BE2C (cell line): ENCODE data around the gene KIN.

ENCODE experiments used
- DNase-seq: peaks from one replicate; pipeline ENCODE4 v3.0.0-alpha.2; 2020
- H3K27me3 ChIP-seq: fragments of 250-450 bp; sonication (Bioruptor Pico); 2 replicates; pipeline ENCODE4 v1.5.1; 2020; ENCODE audit warnings: mild to moderate bottlenecking
- H3K36me3 ChIP-seq: fragments of 250-450 bp; sonication (Bioruptor Pico); 2 replicates; pipeline ENCODE4 v1.5.1; 2020; ENCODE audit warnings: mild to moderate bottlenecking
- H3K4me1 ChIP-seq: fragments of 250-450 bp; sonication (Bioruptor Pico); 2 replicates; pipeline ENCODE4 v1.5.1; 2020
- H3K4me3 ChIP-seq: 2 replicates; pipeline ENCODE4 v1.5.1; 2011; ENCODE audit warnings: low read depth, low read length
- H3K9me3 ChIP-seq: fragments of 250-450 bp; sonication (Bioruptor Pico); 2 replicates; pipeline ENCODE4 v1.5.1; 2020
- TF ChIP-seq, protein P1 (sequence below): IDR thresholded peaks from 2 replicates; pipeline ENCODE4 v1.5.1; 2012; ENCODE audit warnings: mild to moderate bottlenecking, low read depth, low read length

KIN gene

DNA sequence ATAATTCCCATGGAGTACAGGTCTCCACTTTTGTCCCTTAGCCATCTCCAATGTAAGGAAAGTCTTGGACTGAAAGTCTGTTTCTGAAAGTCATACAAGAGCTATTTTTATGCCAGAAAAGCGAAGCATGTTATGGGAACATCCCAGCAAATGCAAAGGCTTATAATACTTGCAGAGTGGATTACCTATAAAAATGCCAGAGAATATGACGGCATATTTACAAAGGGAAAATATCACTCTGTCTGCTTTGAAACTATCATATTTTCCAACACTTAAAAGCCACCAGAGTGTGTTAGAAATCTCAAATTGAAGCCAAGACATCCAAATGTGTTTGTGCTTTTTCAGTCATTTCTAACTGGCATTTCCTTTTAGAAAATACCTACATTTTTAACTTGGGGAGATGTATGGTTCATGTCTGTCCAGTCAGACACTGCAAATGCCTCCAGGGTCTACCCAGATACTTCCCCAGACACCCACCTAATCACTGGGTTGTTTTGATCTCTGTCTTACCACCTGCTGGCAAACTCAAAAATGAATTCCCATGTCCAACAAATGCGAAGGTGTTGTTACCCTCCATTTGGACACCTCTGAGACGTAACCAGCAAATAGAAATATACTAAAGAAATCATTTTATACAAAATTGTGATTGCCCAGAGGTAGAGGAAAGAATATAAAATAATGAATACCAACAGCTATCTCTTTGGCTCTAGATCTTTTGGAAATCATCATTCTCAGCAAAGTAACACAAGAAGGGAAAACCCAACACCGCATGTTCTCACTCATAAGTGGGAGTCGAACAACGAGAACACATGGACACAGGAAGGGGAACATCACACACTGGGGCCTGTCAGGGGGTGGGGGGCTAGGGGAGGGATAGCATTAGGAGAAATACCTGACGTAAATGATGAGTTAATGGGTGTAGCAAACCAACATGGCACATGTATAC, 83.4 kb downstream of the KIN start:
- no peak for DNase-seq
- Histone ChIP-seq H3K4me1 (no peaks in the 10 kb centered on the region), H3K4me3 (no peak overlapping the region), H3K36me3 (no peaks in the 10 kb centered on the region), H3K27me3 (peaks cover 54% of the 10 kb centered on the region), H3K9me3 (no peaks in the 10 kb centered on the region)
- TF ChIP-seq, protein P1, sequence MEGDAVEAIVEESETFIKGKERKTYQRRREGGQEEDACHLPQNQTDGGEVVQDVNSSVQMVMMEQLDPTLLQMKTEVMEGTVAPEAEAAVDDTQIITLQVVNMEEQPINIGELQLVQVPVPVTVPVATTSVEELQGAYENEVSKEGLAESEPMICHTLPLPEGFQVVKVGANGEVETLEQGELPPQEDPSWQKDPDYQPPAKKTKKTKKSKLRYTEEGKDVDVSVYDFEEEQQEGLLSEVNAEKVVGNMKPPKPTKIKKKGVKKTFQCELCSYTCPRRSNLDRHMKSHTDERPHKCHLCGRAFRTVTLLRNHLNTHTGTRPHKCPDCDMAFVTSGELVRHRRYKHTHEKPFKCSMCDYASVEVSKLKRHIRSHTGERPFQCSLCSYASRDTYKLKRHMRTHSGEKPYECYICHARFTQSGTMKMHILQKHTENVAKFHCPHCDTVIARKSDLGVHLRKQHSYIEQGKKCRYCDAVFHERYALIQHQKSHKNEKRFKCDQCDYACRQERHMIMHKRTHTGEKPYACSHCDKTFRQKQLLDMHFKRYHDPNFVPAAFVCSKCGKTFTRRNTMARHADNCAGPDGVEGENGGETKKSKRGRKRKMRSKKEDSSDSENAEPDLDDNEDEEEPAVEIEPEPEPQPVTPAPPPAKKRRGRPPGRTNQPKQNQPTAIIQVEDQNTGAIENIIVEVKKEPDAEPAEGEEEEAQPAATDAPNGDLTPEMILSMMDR = no peak

DNA sequence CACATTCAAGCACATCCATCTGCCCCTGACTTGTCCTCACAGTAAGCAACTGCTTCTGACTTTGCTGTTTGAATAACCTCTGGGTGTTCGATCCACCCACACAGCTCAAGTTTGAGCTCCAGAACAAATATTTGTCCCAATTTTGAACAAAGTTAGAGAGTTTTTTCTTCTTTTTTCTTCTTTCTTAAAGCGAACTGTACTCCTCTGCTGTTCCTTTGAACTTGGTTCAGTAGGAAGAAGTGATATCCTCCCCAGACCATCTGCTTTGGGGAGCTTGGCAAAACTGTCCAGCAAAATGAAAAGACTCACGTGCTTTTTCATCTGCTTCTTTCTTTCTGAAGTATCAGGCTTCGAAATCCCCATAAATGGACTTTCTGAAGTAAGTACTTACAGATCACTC, 84.7 kb downstream of the KIN start, which contains the start of gene ITIH2:
TSS of gene ITIH2 (plus strand) at position 177 of the 400 bp plus-strand sequence. CDS start at position 296, 119 bp downstream.
- H3K4me1 ChIP-seq = no peaks in the 10 kb centered on the region
- H3K9me3 ChIP-seq = no peaks in the 10 kb centered on the region
- DNase-seq = no peak
- H3K27me3 ChIP-seq = peaks cover 52% of the 10 kb centered on the region
- TF ChIP-seq, protein P1 = no peak
- no peak within 1 kb of the TSS for H3K4me3 ChIP-seq
- H3K36me3 ChIP-seq = no peaks in the 10 kb centered on the region

DNA sequence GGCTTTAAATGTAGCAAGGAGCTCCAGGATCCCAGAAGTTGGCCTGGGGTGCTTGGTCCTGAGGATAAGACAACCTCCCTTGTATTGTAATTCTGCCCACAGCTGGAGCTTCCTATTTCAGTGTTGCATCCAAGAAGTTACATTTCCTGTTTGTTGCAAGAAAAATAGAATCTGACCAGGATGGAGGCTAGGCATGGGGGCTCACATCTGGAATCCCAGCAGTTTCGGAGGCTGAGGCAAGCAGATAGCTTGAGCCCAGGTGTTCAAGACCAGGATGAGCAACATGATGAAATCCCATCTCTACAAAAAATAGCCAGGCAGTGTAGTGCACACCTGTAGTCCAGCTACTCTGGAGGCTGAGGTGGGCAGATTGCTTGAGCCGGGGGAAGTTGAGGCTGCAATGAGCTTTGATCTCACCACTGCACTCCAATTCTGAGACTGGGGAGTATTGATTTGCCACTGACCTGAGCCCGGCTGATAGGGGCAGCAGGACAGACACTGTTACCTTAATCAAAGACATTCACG, 85.4 kb downstream of the KIN start:
- Histone ChIP-seq H3K27me3 (peaks cover 45% of the 10 kb centered on the region), H3K36me3 (no peaks in the 10 kb centered on the region), H3K4me1 (no peaks in the 10 kb centered on the region), H3K9me3 (no peaks in the 10 kb centered on the region), H3K4me3 (no peak overlapping the region)
- TF ChIP-seq, protein P1 = no peak
- no peak for DNase-seq

DNA sequence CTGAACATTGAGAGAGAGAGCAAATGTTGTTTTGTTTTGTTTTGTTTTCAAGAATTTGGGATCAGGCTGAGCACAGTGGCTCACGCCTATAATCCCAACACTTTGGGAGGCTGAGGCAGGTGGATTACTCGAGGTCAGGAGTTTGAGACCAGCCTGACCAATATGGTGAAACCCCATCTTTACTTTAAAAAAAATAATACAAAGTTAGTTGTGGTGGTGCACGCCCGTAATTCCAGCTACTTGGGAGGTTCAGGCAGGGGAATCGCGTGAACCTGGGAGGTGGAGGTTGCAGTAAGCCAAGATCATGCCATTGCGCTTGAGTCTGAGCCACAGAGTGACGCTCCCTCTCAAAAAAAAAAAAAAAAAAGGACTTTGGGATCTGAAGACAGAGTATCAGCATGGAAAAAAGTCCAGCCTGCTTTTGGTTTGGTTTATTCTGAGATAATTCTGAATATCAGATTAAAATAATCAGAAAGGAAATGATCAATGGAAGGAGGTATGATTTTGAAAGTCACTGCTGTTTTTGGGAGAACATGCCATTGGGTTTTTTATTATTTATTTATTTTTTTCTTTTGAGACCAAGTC, 86.5 kb downstream of the KIN start:
- no peaks in the 10 kb centered on the region for H3K36me3 ChIP-seq
- H3K4me1 ChIP-seq = no peaks in the 10 kb centered on the region
- no peaks in the 10 kb centered on the region for H3K9me3 ChIP-seq
- TF ChIP-seq, protein P1 = no peak
- H3K27me3 ChIP-seq = peaks cover 38% of the 10 kb centered on the region
- no peak overlapping the region for H3K4me3 ChIP-seq
- DNase-seq = no peak
